Stomach (tissue), 9 donors: ENCODE results near the gene PRDX6. TPM values are rescaled to one million over a fixed set of nuclear protein-coding genes. Genes with fewer than 3 reads are reported as not detected.

Source experiments
- DNase-seq, 2 donors: peaks; one replicate each; pipeline versions ENCODE4 v3.0.0 to v3.0.0-alpha.2; 2013 to 2019
- H3K27ac ChIP-seq, 5 donors: fragments of 200-600 bp in 4 of 5; sonication (generic) in 4 of 5; one replicate each; pipeline ENCODE4 v1.5.1; 2013 to 2019; ENCODE audit warnings: mild to moderate bottlenecking in 1 of 5, moderate library complexity in 1 of 5
- H3K27me3 ChIP-seq, 3 donors: fragments of 200-600 bp; sonication (generic); one replicate each; pipeline ENCODE4 v1.5.1; 2017 to 2019; ENCODE audit warnings: mixed run types in 1 of 3
- H3K36me3 ChIP-seq, 4 donors: fragments of 200-600 bp; sonication (generic); 1 replicate in 3 of 4; 2 replicates in 1 of 4; pipeline ENCODE4 v1.5.1; 2016 to 2019
- H3K4me1 ChIP-seq, 4 donors: fragments of 200-600 bp; sonication (generic); one replicate each; pipeline ENCODE4 v1.5.1; 2016 to 2019
- H3K4me3 ChIP-seq, 4 donors: fragments of 200-600 bp; sonication (generic) in 3 of 4; one replicate each; pipeline ENCODE4 v1.5.1; 2016 to 2019; ENCODE audit warnings: mild to moderate bottlenecking in 1 of 4
- H3K9me3 ChIP-seq, 4 donors: fragments of 200-600 bp; sonication (generic); one replicate each; pipeline ENCODE4 v1.5.1; 2016 to 2019
- EP300 ChIP-seq: sonication (generic); formaldehyde crosslinking; IDR thresholded peaks from one replicate; pipeline ENCODE4 v1.6.1; 2017; ENCODE audit warnings: antibody characterized with exemption
- POLR2A ChIP-seq, 4 donors: fragments of 450-650 bp; IDR thresholded peaks; one replicate each; pipeline ENCODE4 v1.6.1; 2016; ENCODE audit warnings: antibody characterized with exemption in 4 of 4, control low read depth in 2 of 4, mild to moderate bottlenecking in 1 of 4, moderate library complexity in 1 of 4
- POLR2AphosphoS5 ChIP-seq, 3 donors: sonication (generic); formaldehyde crosslinking; IDR thresholded peaks; one replicate each; pipeline ENCODE4 v1.6.1; 2016; ENCODE audit warnings: antibody characterized with exemption in 3 of 3
- WGBS, 5 donors: extraction: QIAGEN DNeasy Blood & Tissue Kit in 3 of 5; methylation state at CpG; one replicate each; pipeline versions ENCODE4 v1.1.5 to v1.1.7; 2013 to 2018; 5-methylcytosine and 5-hydroxymethylcytosine counted together
- intact Hi-C: fragments of 100-400 bp; cut with DNase I; formaldehyde crosslinking; loops from one replicate; pipeline ENCODE4 v1.15.1; 2023; ENCODE audit warnings: low total_unique reads
- polyA plus RNA-seq, 3 donors: library from polyadenylated mRNA; stranded (reverse); fragments of 200-250 nt; gene quantifications; one replicate each; pipeline ENCODE4 v1.2.3, GENCODE V29; 2013
- total RNA-seq, 5 donors: library from RNA; depleted of rRNA; stranded (reverse); fragments of >200 nt; gene quantifications; one replicate each; pipeline versions ENCODE4 v1.1.0 to v1.2.3, GENCODE V29; 2014 to 2016
- TF ChIP-seq, protein P1 (sequence below), 7 experiments: fragments of 450-650 bp in 4 of 7; fragments of 200-600 bp in 3 of 7; sonication (generic) in 3 of 7; IDR thresholded peaks; one replicate each; pipeline ENCODE4 v1.5.1; 2016 to 2019; ENCODE audit warnings: antibody characterized with exemption in 7 of 7, control low read depth in 2 of 7, mild to moderate bottlenecking in 1 of 7
- donor health status: healthy with polysubstance abuse.
- donor health status: Bipolar disorder and iron deficiency.
- donor health status: healthy.

The PRDX6 gene
- total and polyA plus RNA-seq, 8 donors: 81.1 to 385 (median 172) TPM

DNA sequence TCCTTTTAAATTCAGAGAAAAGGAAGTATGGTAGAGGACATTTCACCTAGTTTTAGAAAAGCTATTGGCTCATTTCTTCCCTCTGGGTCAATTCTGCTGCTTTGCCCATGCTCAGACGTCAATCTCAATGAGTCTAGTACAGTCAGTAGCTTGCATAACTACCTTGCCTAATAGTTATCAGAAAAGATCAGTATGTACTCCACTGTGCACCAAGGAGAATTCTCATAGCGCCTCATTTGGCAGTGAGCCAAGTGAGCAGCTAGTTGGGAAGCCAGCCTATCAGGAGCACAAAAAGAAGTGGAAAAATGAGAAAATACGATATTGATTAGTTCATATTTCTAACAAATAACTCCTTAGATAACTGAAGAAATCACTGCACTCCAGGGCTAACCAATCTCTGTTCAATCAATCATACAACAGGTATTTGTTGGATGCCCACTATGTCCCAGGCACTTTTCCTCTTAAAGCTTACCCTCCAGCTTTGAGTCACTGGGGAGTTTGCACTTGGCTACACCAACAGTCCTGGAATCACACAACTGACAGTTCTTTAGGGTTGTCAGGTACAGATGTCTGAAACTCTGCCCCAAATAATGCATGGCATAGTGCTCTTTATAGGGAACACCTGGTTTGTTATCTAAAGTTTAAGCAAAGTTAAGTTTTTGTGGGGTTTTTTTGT lies 50.2 kb downstream of the PRDX6 start:
- TF ChIP-seq EP300 (no peak), POLR2AphosphoS5 (IDR thresholded peaks at IDR 0.05) (no peak), POLR2A (IDR thresholded peaks at IDR 0.05) (no peak)
- TF ChIP-seq, protein P1, sequence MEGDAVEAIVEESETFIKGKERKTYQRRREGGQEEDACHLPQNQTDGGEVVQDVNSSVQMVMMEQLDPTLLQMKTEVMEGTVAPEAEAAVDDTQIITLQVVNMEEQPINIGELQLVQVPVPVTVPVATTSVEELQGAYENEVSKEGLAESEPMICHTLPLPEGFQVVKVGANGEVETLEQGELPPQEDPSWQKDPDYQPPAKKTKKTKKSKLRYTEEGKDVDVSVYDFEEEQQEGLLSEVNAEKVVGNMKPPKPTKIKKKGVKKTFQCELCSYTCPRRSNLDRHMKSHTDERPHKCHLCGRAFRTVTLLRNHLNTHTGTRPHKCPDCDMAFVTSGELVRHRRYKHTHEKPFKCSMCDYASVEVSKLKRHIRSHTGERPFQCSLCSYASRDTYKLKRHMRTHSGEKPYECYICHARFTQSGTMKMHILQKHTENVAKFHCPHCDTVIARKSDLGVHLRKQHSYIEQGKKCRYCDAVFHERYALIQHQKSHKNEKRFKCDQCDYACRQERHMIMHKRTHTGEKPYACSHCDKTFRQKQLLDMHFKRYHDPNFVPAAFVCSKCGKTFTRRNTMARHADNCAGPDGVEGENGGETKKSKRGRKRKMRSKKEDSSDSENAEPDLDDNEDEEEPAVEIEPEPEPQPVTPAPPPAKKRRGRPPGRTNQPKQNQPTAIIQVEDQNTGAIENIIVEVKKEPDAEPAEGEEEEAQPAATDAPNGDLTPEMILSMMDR (IDR thresholded peaks at IDR 0.05): no peak
- WGBS, 5 donors: 51 to 64% (median 54%) methylated on average over 3 of the region's 3 CpGs
- peaks cover 0 to 12% (median 1%) of the 10 kb centered on the region in 4 donors for H3K4me1 ChIP-seq
- no peaks in the 10 kb centered on the region for H3K27me3 ChIP-seq
- no peak overlapping the region for H3K4me3 ChIP-seq
- no peaks in the 10 kb centered on the region for H3K9me3 ChIP-seq
- H3K36me3 ChIP-seq: no peaks in the 10 kb centered on the region
- intact Hi-C loops: no loop called here
- DNase-seq: no peak
- H3K27ac ChIP-seq: no peak overlapping the region

DNA sequence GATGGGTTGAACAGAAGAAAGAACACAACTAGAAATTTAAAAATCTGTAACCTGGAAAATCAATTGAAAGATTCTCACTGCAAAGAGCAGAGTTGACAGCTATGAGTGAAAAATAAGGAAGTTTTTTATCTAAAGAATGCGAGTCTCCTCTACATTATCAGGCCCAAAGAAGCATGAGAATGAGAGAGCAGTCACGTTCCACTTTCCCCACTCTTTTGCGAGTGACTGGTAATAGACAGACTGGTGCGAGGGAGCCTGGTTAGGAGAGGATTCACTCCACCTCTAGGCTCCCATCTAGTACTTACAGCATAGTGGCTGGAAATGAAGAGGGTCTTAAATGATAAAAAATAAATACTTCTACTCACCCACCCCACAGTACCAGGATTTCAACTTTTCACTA lies 52.0 kb downstream of the PRDX6 start:
- WGBS, 5 donors: 43 to 53% (median 44%) methylated on average over 4 of the region's 4 CpGs
- DNase-seq: no peak
- no peaks in the 10 kb centered on the region for H3K9me3 ChIP-seq
- H3K4me3 ChIP-seq: no peak overlapping the region
- no peak for TF ChIP-seq POLR2A (IDR thresholded peaks at IDR 0.05)
- no peak for TF ChIP-seq EP300
- intact Hi-C loops: no loop called here
- H3K36me3 ChIP-seq: no peaks in the 10 kb centered on the region
- H3K4me1 ChIP-seq: peaks cover 0 to 12% (median 3%) of the 10 kb centered on the region in 4 donors
- H3K27me3 ChIP-seq: no peaks in the 10 kb centered on the region
- no peak overlapping the region for H3K27ac ChIP-seq

DNA sequence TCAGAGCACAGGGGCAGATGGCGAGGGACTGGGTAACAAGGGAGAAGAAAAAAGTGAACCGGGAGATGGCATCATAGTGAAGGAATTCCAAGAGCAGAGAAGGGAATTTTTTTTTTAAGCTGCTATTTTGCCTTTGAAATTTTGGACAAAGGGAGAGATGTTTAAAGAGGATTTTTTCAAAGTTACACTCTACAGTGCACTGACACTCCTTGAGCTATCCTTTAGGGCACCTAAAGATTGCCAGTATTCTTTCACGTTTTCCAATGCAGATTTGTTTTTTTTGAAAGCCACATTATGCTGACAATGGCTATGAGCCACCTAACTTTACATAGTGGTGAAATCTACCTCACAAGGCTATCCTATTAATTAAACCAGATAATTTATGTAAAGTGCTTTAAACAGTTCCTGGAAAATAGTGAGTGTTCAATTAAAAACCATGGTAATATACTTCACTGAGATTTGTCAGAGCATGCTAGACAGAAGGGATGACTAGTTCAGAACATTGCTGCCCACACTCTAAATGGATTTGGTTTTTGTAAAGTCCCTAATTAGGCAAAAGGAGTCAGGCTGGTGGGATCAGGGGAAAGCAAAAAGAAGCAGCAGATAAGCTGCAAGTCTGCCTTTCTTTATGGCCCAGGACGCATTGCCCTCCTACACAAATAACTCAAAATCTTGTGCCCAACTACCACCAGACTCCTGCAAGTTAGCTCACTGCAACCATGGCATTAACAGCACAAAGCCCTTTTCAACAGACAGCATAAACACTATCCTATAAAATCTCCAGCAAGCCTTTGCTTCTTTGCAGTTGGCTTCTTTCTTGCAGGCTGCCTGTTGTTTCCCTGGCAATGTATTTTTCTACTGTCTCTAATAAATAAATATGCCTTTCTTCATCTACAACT lies 53.9 kb downstream of the PRDX6 start:
- WGBS, 5 donors: 64 to 79% (median 69%) methylated on average over 4 of the region's 4 CpGs
- no peak for DNase-seq
- Histone ChIP-seq H3K4me3 (no peak overlapping the region), H3K36me3 (no peaks in the 10 kb centered on the region), H3K9me3 (no peaks in the 10 kb centered on the region), H3K27me3 (no peaks in the 10 kb centered on the region), H3K4me1 (peaks cover 0 to 12% (median 3%) of the 10 kb centered on the region in 4 donors), H3K27ac (no peak overlapping the region)
- TF ChIP-seq EP300 (no peak), POLR2A (IDR thresholded peaks at IDR 0.05) (no peak), POLR2AphosphoS5 (IDR thresholded peaks at IDR 0.05) (no peak)
- intact Hi-C loops: no loop called here

DNA sequence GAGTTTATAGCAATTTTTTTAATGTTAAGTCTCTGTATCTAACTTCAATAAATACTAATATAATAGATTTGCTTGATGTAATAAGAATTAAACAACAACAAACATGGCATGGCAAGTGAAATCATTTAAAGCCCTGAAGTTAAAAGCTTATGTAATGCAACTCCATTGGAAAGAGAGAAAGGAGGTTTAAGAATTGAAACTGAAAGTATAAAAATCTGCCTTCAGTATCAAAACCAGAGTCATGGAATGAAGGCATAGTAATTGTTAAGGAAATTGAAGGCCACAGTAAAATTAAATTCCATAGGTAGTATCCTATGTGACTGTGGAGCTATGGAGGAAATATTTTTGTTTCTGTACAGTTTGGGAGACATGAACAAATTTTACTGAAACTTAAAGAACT lies 55.1 kb downstream of the PRDX6 start:
- intact Hi-C loops: no loop called here
- no peaks in the 10 kb centered on the region for H3K36me3 ChIP-seq

DNA sequence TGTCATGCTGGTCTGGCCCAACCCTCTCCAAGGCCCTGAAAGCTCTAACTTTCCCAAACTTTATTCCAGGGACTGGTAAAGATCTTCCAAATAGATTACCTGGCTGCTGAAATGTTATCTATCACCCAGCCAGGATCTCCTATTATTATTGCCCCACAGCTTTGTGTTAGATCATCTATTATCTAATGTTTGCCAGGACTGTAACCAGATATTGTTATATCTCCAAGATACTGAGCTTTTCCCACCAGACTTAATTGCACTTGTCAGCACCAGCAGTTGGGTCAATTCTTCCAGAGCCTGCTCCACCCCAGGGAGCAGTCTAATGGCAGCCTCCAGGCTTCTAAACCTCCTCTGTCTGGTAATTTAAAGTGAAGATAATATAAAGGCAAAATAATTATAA lies 59.1 kb downstream of the PRDX6 start:
- no peak for TF ChIP-seq POLR2AphosphoS5 (IDR thresholded peaks at IDR 0.05)
- TF ChIP-seq, protein P1 (IDR thresholded peaks at IDR 0.05): no peak
- no peak overlapping the region for H3K27ac ChIP-seq
- peaks cover 0 to 9% (median 3%) of the 10 kb centered on the region in 4 donors for H3K4me1 ChIP-seq
- no peak for DNase-seq
- no peak overlapping the region for H3K4me3 ChIP-seq
- no peaks in the 10 kb centered on the region for H3K36me3 ChIP-seq
- H3K27me3 ChIP-seq: no peaks in the 10 kb centered on the region
- intact Hi-C loops: no loop called here
- H3K9me3 ChIP-seq: no peaks in the 10 kb centered on the region

More for the DNA sequence above, 55.1 kb downstream of the PRDX6 start:
- no peak for TF ChIP-seq EP300
- TF ChIP-seq POLR2A (IDR thresholded peaks at IDR 0.05): no peak
- TF ChIP-seq, protein P1 (IDR thresholded peaks at IDR 0.05): no peak
- TF ChIP-seq POLR2AphosphoS5 (IDR thresholded peaks at IDR 0.05): no peak
- H3K4me3 ChIP-seq: no peak overlapping the region
- no peaks in the 10 kb centered on the region for H3K9me3 ChIP-seq
- H3K4me1 ChIP-seq: peaks cover 0 to 12% (median 3%) of the 10 kb centered on the region in 4 donors
- no peak overlapping the region for H3K27ac ChIP-seq
- no peak for DNase-seq
- no peaks in the 10 kb centered on the region for H3K27me3 ChIP-seq

Other genes with a start within 250 kb of the PRDX6 start
- gene SLC9C2, start 125.7 kb downstream of the PRDX6 start, total RNA-seq: 1 to 10 TPM in 1 of 5 donors, not detected in 4; 2.6 TPM
- not detected for gene SLC9C2, start 125.7 kb downstream of the PRDX6 start, polyA plus RNA-seq
- gene TEX50, start 158.0 kb downstream of the PRDX6 start, total RNA-seq: not detected
- gene TEX50, start 158.0 kb downstream of the PRDX6 start, polyA plus RNA-seq: not detected
- not detected for gene ANKRD45, start 192.5 kb downstream of the PRDX6 start, total RNA-seq
- under 1 TPM in 2 of 3 donors, not detected in 1; 0.15 to 0.19 TPM for gene ANKRD45, start 192.5 kb downstream of the PRDX6 start, polyA plus RNA-seq
- 10 to 100 TPM in 3 of 5 donors, 1 to 10 TPM in 2; 2.6 to 30.7 (median 10.7) TPM for gene KLHL20, start 237.6 kb downstream of the PRDX6 start, total RNA-seq
- 10 to 100 TPM in 1 of 3 donors, 1 to 10 TPM in 2; 4.6 to 11.0 (median 8.2) TPM for gene KLHL20, start 237.6 kb downstream of the PRDX6 start, polyA plus RNA-seq